Activated T-cell treated with anti-CD3 and anti-CD28 coated beads, Interleukin-2, amount 50 U/mL, for 24 hours (primary cell): ENCODE results near the gene DLGAP4.

ENCODE experiments used
- DNase-seq: peaks from one replicate; pipeline ENCODE4 v3.0.0-alpha.2; 2020
- H3K27ac Mint-ChIP-seq: 2 replicates; pipeline ENCODE4 v1.8.0; 2020; ENCODE audit warnings: mild to moderate bottlenecking, mixed read lengths
- H3K27me3 Mint-ChIP-seq: 2 replicates; pipeline ENCODE4 v1.8.0; 2020; ENCODE audit warnings: mixed read lengths
- H3K36me3 Mint-ChIP-seq: 2 replicates; pipeline ENCODE4 v1.8.0; 2020; ENCODE audit warnings: low read depth, mixed read lengths
- H3K4me1 Mint-ChIP-seq: 2 replicates; pipeline ENCODE4 v1.8.0; 2020; ENCODE audit warnings: low read depth, mixed read lengths
- H3K4me3 Mint-ChIP-seq: 2 replicates; pipeline ENCODE4 v1.8.0; 2020; ENCODE audit warnings: mild to moderate bottlenecking, moderate library complexity, mixed read lengths
- H3K9me3 Mint-ChIP-seq: 2 replicates; pipeline ENCODE4 v1.8.0; 2020; ENCODE audit warnings: mixed read lengths

DLGAP4 gene

DNA sequence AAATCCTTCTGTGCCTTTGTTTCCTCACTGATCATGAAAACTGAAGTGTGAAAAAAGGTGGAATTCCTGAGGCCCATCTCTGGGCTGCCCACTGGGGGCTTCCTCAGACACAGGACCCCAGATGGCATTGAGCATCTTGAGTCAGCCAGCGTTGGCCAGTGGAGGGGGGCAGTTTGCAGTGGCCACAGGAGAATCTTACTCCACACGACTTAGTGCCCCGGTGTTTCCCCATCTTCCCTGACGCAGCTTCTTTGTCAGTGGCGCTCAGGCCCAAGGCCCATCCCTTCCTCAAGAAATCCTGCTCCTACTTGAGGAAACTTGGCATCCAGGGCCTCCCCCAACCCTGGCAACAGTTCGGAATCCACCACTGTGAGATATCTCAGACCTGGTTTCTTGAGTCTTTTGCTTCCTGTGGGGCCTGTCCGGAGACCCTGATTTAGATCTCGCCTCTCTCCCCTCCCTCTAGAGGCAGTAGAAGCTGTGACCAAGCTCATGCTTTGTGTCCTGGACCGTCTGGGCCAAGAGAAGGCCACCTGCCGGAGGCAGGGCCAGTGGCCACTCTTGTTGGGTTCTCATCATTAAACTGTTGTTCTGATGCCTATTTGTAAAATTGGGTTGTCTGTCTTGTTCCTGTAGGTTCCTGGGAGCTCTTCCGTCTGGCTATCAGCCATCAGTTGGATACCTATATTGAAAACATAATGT lies 20.2 kb upstream of the DLGAP4 start:
- peaks cover 25% of the 10 kb centered on the region for H3K27me3 Mint-ChIP-seq
- H3K9me3 Mint-ChIP-seq = no peaks in the 10 kb centered on the region
- H3K4me3 Mint-ChIP-seq = no peak overlapping the region
- H3K27ac Mint-ChIP-seq = no peak overlapping the region
- no peak for DNase-seq
- no peaks in the 10 kb centered on the region for H3K36me3 Mint-ChIP-seq
- H3K4me1 Mint-ChIP-seq = no peaks in the 10 kb centered on the region

DNA sequence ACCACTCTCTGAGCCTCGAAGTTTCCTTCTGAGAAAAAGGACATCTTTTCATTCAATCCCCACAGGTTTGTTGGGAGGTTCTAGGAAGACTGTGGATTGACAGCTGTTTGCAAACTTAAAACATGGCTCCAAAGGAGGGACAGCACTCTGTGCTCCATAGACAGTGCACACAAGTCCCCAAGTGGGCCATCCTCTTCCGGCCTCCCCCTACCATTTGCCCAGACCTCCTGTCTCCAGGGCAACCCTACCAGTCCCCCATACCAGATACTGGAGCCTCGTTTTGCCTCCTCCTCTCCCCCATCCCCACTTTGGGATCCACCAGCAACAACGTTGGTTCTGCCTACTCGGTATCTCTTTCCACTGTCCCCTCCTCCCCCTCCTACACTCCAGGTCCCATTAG lies 8.5 kb upstream of the DLGAP4 start:
- H3K27me3 Mint-ChIP-seq = peaks cover 67% of the 10 kb centered on the region
- H3K4me1 Mint-ChIP-seq = no peaks in the 10 kb centered on the region
- H3K36me3 Mint-ChIP-seq = no peaks in the 10 kb centered on the region
- H3K27ac Mint-ChIP-seq = no peak overlapping the region
- no peak for DNase-seq
- H3K9me3 Mint-ChIP-seq = no peaks in the 10 kb centered on the region
- H3K4me3 Mint-ChIP-seq = no peak overlapping the region

DNA sequence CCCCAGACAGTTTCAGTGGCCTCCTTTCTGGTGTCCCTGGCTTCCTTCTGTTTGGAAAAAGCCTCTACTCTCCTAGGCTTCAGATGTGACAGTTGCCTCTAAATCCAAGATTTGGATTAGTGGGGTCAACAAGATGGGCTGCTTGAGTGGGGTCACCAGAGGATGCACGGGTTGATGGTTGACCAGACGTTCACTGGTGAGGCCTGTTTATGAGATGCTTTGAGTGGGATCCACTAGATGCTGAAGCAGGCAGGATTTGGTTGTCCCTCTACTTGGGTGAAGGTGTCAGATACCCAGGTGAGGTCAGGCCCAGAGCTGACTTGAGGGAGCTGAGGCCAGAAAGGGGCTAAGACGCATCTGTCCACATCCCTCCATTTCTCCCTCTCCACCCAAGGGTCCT lies 8.1 kb upstream of the DLGAP4 start:
- Mint-ChIP-seq H3K27me3 (peaks cover 70% of the 10 kb centered on the region), H3K27ac (no peak overlapping the region), H3K36me3 (no peaks in the 10 kb centered on the region), H3K9me3 (no peaks in the 10 kb centered on the region), H3K4me3 (no peak overlapping the region), H3K4me1 (no peaks in the 10 kb centered on the region)
- no peak for DNase-seq

DNA sequence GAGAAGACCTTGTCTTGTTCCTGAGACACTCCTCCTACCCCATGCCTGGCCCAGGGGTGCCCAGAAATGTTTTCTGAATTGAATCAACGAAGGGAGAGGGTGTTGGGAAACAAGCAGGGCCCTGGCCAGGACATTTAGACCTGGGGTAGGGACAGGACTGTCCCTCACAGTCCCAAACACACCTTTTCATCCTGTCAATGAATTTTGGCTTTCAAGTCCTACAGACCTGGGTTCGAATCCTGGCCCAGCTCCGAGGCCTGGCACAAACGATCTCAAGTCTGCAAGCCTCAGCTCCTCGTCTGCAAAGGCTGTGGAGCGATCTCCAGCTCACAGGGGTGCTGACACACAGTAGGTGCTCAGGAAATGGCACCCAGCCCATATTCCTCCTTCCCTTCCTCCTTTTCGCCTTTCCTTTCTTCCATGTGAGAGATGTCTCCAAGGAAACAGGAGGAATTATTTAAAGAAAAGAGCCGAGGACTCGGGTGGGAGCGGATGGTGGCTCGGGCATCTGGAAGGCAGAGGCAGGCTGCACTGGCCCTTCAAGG lies 7.3 kb upstream of the DLGAP4 start:
- DNase-seq = no peak
- H3K36me3 Mint-ChIP-seq = no peaks in the 10 kb centered on the region
- no peaks in the 10 kb centered on the region for H3K9me3 Mint-ChIP-seq
- no peak overlapping the region for H3K27ac Mint-ChIP-seq
- peaks cover 78% of the 10 kb centered on the region for H3K27me3 Mint-ChIP-seq
- H3K4me1 Mint-ChIP-seq = no peaks in the 10 kb centered on the region
- no peak overlapping the region for H3K4me3 Mint-ChIP-seq

DNA sequence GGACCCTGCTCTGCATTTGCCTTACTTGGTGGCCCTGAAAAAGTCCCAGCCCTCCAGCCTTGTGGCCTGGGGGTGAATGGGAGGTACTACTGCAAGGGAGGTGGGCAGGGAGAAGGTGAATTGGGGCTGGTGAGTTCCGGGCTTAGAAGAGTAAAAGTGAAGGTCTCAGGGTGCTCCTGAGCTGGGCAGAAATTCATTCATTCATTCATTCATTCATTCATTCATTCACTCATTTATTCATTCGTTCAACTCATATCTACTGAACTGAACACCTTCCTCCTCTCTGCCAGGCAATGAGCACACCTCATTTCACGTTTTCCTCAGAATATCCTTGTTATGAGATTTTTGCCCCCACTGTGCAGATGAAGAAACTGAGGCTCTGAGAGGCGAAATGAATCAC lies 6.7 kb upstream of the DLGAP4 start:
- no peak overlapping the region for H3K27ac Mint-ChIP-seq
- H3K4me1 Mint-ChIP-seq = no peaks in the 10 kb centered on the region
- no peak overlapping the region for H3K4me3 Mint-ChIP-seq
- no peaks in the 10 kb centered on the region for H3K36me3 Mint-ChIP-seq
- H3K9me3 Mint-ChIP-seq = no peaks in the 10 kb centered on the region
- DNase-seq = no peak
- H3K27me3 Mint-ChIP-seq = peaks cover 82% of the 10 kb centered on the region

DNA sequence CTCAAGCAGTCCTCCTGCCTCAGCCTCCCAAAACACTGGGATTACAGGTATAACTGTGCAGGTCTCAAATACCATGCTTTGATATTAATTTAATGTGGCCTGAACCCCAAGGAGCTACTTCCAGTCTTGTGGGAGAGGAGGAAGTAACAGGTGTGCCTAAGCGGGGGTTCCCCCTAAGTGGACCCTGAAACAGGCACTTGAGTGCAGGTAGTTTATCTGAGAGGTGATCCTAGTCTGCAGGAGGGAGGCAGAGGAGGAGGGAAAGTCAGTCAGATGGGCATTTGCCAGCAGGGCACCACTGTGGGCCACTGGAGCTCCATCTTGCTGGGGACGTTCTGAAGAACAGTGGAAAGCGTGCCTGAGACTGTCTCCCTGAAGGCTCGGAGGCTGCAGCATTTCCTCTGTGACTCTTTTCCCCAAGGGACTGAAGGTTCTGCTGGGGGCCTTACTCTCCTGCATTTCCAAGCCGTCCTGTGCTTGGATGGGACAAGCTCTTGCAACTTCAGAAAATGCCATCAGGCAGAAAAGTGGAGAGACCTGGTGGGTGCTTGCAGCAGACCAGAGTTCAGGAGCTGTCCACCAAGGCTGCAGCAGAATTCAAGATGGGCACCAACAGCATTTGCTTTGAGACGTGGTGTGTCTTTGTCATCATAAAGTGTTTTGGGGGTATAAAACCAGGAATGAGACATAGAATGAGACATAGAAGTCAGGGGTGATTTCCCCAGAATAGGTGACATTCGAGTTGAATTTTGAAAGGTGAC lies 4.6 kb upstream of the DLGAP4 start:
- no peak for DNase-seq
- Mint-ChIP-seq H3K4me1 (peaks cover 2% of the 10 kb centered on the region), H3K27me3 (peaks cover 78% of the 10 kb centered on the region), H3K4me3 (no peak overlapping the region), H3K27ac (no peak overlapping the region), H3K36me3 (no peaks in the 10 kb centered on the region), H3K9me3 (no peaks in the 10 kb centered on the region)

DNA sequence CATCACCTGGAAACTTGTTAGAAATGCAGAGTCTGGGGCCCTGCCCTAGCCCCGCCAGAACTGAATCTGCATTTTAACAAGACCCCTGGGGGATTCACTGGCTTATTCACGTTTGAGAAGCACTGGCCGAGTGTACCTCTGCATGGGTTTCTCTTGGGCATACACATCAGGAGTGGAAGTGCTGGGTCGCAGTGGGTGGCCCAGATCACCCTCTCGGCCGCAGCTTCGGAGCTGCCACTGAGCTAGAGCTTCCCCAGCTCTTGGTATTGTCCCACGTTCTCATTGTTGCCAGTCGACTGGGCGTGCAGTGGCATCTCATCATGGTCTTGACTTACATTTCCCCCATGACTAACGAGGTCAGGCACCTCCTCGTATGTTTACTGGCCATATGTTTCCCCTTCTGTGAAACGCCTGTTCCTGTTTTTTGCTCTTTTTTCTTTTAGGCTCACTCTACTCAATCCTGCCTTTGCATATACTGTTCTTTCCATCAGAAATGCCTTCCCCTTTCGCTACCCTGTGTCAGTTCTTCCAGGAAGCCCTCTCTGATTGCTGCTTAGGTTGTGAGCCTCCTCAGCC lies 3.0 kb upstream of the DLGAP4 start:
- peaks cover 76% of the 10 kb centered on the region for H3K27me3 Mint-ChIP-seq
- H3K4me1 Mint-ChIP-seq = peaks cover 4% of the 10 kb centered on the region
- no peak overlapping the region for H3K27ac Mint-ChIP-seq
- DNase-seq = no peak
- no peak overlapping the region for H3K4me3 Mint-ChIP-seq
- no peaks in the 10 kb centered on the region for H3K36me3 Mint-ChIP-seq
- no peaks in the 10 kb centered on the region for H3K9me3 Mint-ChIP-seq

DNA sequence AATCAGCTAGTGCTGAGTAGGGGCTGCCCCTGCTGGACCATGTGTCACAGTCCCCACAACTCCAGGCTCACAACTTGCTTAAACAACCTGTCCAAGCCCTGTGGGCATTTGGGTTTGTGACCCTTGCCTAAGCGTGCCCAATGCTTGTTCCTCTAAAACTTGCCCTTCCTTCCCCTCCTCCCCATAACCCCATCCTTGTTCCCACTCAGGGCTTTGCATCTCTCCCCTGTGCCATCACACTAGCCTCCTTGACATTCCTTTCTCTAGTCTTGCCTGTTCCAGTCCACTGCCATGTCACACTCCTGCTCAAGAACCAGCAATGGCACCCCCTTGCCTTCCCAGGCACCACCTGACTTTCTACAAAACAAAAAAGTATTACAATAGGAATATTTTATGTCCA lies 2.3 kb upstream of the DLGAP4 start:
- H3K9me3 Mint-ChIP-seq = no peaks in the 10 kb centered on the region
- no peak for DNase-seq
- no peak overlapping the region for H3K4me3 Mint-ChIP-seq
- H3K36me3 Mint-ChIP-seq = no peaks in the 10 kb centered on the region
- H3K27me3 Mint-ChIP-seq = peaks cover 77% of the 10 kb centered on the region
- H3K4me1 Mint-ChIP-seq = peaks cover 4% of the 10 kb centered on the region
- no peak overlapping the region for H3K27ac Mint-ChIP-seq

DNA sequence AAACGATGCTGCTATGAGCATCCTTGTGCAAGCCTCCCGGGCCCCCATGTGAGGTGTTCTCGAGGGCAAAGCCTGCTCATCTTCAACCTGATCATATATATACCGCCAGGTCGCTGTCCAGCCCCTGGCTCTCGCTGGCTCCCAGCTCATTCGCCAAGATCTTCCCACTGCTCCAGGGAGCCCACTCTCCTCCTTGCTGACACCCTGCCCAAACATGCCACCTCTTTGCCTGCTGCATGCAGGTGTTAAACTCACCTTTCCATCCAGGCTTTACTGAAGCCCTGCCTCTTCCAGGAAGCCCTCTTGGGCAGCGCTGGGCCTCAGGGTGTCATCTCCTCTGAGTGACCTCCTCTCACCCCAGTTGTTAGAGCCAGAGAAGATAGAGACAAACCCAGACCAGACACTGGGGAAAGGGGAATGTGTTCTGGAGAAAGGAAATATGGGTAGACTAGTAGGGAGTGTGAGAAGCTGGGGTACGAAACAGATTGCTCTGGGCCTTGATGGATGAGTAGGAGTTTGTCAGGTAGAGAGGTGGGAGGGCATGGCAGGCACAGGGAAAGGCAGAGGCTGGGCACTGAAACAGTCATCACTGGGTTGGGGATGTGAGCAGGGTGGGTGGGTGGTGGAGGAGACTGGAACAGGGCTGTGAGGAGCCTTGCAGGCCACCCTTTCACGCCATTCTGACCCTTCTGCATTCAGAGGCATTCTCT lies 1.2 kb upstream of the DLGAP4 start:
- no peak overlapping the region for H3K4me3 Mint-ChIP-seq
- no peaks in the 10 kb centered on the region for H3K9me3 Mint-ChIP-seq

DNA sequence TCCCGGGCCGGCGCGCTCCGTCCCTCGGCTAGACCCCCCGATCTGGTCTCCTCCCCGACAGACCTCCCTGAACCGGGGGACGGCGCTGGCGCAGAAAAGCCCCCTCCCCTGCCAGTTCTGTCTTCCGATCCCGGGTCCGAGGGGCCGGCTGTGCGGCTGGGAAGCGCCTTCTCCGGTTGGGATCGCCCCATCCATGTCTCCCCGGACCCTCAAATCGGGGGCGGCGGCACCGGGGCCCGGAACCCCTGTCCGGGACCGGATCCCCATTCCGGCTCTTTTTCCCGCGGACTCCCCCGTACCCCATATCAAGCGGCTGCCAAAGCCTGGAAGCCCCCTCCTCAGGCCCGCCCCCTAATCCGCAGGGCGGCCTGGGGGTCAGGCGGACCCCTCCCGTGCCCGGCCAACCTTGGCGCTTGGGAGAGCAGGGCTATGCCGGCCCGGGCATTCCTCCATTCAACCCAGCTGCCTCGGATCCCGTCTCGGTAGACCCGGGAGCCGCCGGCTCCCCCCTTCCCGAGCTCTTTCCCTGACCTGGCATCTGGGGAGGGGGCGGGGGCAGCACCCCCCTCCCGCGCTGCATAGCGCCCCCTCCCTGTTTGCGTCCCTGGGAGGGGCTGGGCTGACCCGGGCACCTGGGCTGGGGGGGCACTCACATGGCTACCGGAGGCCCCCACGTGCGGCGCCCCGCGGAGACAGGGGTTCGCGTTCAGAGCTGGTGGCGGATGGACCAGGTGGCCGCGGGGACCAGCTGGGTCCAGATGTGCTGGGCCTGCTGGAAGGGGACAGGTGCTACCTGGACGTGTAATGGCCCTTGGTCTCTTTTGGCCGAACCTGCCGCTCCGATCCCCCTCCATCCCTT lies 643 bp downstream of the DLGAP4 start:
- Mint-ChIP-seq H3K27me3 (peaks cover 81% of the 10 kb centered on the region), H3K9me3 (no peaks in the 10 kb centered on the region), H3K4me1 (peaks cover 4% of the 10 kb centered on the region), H3K36me3 (no peaks in the 10 kb centered on the region), H3K27ac (no peak overlapping the region), H3K4me3 (peak overlapping the region; percentile 47)
- no peak for DNase-seq

More for the DNA sequence above, 1.2 kb upstream of the DLGAP4 start:
- H3K36me3 Mint-ChIP-seq = no peaks in the 10 kb centered on the region
- peaks cover 77% of the 10 kb centered on the region for H3K27me3 Mint-ChIP-seq
- H3K4me1 Mint-ChIP-seq = peaks cover 4% of the 10 kb centered on the region
- DNase-seq = no peak
- H3K27ac Mint-ChIP-seq = no peak overlapping the region

DNA sequence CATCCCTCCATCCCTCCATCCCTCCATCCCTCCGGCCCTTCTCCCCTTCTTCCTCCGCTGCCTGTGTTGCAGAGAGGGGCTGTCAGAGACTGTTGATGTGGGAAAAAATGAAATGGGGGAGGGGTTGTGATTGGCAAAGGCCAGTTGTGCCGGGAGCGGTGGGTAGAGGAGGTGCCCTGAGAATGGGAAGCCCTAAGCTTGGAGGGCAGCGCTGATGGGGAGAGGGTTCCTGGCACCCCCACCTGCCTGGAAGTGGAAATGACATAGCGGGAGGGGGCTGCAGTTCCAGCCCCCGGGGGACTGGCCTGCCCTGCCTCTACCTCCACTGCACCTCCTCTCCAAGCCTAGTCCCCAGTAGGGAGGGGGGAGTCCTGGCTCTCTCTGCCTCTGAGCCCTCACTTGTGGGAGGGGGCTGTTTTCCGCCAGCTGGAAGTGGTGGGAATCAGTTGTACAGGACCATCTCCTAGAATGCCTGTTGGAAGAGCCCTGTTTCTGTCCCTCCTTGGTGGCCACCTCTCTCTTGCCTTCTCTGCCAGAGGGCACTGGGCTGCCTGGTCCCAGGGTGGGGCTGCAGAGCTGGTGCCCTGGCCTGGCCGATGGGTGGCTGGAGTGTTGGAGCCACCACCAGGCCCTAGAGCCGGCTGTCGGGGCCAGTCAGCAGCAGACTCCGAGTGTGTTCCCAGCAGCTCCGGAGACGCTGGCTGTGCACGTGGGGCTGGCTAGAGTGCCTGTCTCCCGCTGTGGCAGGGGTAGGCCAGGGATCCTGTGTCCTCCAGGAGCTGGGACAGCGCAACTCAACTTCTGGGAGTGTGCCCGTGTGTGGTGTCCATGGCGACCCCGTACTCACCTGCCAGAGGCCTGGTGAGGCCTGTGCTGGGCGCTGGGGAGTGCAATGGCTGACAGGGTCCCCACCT lies 1.5 kb downstream of the DLGAP4 start:
- Mint-ChIP-seq H3K4me3 (peak overlapping the region; percentile 26), H3K9me3 (no peaks in the 10 kb centered on the region), H3K27me3 (peaks cover 82% of the 10 kb centered on the region), H3K4me1 (peaks cover 4% of the 10 kb centered on the region), H3K36me3 (no peaks in the 10 kb centered on the region), H3K27ac (no peak overlapping the region)
- no peak for DNase-seq

DNA sequence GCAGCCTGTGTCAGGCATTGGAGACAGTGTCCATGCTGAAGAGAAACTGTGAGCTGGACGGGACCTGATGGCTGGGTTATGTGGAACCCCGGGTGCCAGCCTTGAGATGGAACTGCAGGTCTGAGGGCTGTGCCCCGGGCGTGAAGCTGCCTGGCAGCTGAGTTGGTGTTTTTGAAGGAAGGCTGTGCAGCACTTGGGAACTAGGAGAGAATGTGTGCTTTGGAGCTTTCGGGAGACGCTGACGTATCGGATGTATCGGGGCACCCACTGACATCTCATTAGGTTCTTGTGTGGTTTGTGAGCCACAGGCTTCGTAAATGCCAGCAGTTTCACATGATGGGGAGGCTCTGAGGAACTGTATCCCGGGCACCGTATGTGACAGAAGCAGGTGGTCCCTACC lies 2.2 kb downstream of the DLGAP4 start:
- no peak overlapping the region for H3K4me3 Mint-ChIP-seq

DNA sequence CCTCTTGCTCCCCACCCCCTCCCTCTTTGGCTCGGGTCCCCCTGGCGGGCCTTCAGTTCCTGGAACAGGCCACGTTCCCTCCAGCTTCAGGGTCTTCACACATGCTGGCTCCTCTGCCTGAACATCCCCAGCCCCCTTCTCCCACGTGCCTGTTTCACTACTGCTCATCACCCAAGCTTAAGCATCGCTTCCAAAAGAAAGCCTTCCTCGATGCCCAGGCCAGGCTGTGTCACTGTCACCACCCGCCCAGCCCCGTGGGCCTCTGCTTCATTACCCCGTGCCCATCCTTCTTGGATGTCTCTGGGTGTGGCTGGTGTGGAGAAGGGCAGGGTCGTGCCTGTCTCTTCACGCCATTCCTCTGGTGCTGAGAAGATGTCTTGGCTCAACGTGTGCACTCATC lies 2.8 kb downstream of the DLGAP4 start:
- H3K4me3 Mint-ChIP-seq = no peak overlapping the region
- H3K9me3 Mint-ChIP-seq = no peaks in the 10 kb centered on the region
- H3K36me3 Mint-ChIP-seq = no peaks in the 10 kb centered on the region
- DNase-seq = no peak
- no peak overlapping the region for H3K27ac Mint-ChIP-seq
- peaks cover 4% of the 10 kb centered on the region for H3K4me1 Mint-ChIP-seq
- H3K27me3 Mint-ChIP-seq = peaks cover 80% of the 10 kb centered on the region

More for the DNA sequence above, 2.2 kb downstream of the DLGAP4 start:
- no peaks in the 10 kb centered on the region for H3K9me3 Mint-ChIP-seq
- peaks cover 4% of the 10 kb centered on the region for H3K4me1 Mint-ChIP-seq
- H3K27ac Mint-ChIP-seq = no peak overlapping the region
- peaks cover 83% of the 10 kb centered on the region for H3K27me3 Mint-ChIP-seq
- no peak for DNase-seq
- H3K36me3 Mint-ChIP-seq = no peaks in the 10 kb centered on the region
